ENCODE results near the gene CDH13.

The CDH13 gene

DNA sequence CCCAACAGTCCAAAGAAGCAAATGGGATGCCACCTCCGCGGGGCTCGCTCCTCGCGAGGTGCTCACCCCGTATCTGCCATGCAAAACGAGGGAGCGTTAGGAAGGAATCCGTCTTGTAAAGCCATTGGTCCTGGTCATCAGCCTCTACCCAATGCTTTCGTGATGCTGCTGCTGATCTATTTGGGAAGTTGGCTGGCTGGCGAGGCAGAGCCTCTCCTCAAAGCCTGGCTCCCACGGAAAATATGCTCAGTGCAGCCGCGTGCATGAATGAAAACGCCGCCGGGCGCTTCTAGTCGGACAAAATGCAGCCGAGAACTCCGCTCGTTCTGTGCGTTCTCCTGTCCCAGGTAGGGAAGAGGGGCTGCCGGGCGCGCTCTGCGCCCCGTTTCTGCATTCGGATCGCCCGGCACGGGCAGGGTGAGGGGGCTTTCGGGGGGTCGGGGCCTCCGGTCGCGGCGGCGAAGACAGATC, at the start of gene CDH13:
TSS of gene CDH13 (plus strand) at position 179 of the 471 bp plus-strand sequence.
- DNase-seq = no peak

DNA sequence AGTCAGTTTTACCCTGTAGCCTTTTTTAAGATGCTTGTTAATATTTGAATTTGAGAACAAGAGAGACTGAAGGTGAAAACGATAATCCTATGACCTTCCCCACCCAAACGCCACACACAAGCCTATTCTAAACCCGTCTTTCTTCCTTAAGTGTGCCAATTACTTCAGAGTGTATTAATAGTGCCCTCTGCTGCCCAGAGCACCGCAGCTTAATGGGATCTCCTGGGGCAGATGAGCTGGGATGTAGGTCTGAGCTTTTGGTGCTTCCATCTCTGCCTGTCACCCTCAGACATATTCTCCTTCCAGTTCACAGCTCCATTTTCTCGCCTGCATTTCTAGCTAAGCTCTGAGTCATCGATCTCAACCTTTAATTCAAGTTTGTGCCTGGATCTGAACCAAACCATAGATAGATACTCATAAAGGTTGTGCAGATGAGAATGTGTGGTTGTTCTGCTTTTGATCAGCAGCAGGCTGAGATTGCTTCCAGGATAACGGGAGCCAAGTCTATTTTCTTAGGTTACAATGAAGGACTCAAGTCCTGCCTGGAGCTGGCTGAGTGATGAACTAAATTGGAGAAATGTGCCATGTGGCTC, 46.4 kb upstream of the CDH13 start:
- no peak for DNase-seq

DNA sequence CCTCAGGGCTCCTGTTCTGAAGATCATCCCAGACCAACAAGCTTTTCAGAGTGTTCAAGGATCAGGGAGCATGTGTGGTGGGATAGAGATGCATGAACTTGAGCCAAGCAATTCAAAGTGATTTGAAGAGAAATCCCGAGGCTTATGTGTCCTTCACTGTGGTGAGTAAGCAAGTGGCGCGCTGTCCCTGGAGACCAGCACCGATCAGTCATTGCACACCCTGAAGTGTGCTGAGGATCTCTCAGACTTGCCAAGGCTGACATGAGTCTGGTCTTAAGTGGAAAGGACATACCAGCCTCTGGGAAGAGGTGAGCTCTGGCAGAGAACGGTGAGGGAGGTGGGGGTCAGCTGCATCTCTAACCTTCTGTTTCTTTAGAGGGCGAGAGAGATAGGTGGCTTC, 43.8 kb upstream of the CDH13 start:
- DNase-seq = no peak

DNA sequence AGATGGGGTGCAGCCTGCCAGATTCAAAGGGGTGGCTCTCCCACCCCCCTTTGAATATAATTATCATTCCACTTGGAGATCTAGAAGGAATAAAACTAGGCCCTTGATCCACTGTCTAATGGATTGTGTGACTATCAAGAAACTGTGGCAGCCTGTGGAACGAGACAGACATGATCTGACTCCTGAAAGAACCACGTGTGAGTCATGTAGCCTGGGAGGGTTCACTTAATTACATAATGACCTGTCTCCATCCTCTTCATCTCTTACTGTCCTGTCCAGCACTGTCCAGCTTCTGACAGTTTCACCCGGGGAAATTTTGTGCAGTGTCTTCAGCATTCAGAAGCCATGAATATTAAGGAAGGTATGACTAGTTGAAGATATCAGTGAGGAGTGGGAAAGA, 43.3 kb upstream of the CDH13 start:
- DNase-seq = no peak

DNA sequence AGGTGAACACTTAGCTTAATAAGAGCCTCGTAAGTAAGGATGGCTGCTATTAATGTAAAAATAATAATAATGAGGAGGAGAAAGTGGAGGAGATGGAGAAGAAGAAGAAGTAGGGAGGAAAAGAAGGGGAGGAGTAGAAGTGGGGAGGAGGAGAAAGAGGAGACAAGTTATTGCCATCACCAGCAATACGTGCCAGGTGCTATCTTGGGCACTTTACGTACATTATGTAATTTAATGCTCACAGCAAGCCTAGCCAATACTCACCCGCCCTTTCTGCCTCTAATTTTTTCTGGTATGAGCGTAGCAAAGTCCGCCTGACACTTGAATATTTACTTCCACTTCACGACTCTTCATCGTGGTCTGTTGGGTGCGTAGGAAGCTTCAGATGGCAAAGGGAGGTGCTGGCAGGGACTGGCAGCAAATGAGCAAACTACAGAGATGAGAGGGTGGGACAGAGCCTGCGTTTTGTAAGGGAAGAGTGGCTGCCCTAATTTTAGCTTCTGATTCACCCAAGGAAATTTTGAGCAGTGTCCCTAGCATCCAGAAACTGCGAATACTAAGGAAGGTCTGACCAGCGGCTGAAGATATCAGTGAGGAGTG, 42.1 kb upstream of the CDH13 start:
- DNase-seq = no peak

DNA sequence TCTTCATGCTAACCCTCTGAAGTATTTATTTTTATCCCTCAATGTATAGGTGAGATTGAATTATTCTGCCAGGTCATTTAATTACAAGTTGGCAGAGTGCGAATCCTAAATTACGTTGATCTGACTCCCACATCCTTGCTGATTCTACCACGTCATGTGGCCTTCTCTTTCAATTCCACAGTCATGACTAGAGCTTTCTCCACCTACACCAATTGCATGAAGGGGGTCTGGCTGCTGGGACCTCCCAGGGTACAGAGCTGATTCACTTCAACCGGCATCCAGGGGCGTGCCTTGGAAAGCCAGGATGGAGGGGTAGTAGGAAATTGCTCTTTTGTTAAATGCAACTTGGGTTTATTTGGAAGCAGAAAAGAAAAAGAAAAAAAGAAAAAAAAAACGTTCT, 41.1 kb upstream of the CDH13 start:
- no peak for DNase-seq

DNA sequence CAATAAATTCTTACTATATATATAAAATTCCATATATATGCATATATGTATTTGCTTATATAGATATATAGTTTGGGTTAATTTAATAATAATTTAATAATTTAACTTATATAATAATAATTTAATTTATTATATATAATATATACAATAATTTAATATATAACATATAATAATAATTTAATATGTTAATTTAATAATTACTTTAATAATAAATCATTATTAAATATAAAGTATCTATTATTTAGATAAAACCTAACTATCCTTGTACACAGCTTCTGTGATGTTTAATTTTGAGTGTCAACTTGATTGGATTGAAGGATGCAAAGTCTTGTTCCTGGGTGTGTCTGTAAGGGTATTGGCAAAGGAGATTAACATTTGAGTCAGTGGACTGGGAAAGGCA, 40.6 kb upstream of the CDH13 start:
- DNase-seq = no peak

DNA sequence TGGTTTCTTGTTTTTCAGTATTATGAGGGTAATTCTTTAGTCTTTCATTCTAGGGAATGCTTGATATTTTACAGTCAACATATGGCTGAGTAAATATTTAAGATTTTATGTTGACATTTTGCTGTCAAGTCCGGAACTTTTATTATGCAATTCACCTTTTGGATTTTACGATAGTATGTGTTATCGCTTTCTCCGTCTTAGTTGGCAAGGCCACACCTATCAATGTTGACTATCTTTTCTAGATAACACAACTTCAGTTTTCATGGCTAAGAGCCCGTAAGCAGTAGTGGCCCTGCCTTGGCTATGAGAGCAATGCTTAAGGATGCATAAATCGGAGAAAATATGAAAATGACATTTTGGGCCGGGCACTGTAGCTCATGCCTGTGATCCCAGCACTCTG, 39.5 kb upstream of the CDH13 start:
- no peak for DNase-seq

DNA sequence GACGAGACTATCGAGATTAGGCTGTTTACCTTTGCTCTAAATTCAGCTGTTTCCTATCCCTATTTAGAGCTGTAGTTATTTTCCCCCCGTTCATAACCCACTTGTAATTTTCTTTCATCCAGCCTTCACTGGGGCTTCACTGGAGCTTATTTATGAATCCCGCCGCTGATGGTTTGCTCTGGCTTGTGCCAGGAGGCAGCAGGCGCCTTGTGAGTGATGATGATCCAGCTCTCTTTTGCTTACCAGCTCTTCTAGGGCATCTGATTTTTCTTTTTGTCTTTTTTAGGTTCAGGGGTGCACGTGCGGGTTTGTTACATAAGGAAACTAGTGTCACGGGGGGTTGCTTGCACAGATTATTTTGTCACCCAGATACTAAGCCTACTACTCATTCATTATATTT, 37.4 kb upstream of the CDH13 start:
- DNase-seq = no peak

DNA sequence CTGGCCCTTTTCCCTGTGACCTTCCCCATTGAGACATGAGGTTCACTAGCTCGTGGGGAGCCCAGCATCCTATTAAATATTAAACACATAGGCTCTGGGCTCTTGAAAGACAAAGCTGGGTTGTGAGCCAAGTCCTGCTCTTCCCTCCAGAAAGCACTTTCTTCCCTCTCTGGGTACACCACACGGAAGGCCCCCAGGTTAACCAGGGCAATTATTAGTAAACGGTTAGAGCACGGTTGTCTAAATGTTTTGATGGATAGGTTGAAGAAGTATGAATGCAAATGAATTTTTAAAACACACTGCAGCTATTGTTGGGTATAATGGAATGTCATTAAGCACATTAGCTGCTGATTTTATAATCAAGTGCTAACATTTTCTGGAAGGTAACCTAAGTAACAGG, 32.7 kb upstream of the CDH13 start:
- DNase-seq = no peak

DNA sequence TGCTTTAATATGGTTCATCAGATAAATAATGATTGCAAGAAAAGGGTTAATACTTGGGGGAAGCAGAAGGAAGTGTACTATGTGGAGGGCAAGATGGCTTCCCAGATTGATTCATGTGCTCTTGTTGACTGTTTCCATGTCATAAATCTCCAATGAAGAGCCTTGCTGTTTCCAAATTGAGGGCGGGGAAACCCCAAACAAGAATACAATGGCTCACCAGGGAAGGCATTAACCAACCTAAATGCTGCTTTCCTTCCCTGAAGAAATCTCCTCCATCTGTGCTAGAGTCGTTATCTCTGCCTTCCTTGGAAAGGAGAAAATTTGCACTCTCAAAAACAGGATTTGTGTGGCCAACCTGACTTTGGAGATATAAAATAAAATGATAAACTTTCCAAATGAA, 28.0 kb upstream of the CDH13 start:
- DNase-seq = no peak

DNA sequence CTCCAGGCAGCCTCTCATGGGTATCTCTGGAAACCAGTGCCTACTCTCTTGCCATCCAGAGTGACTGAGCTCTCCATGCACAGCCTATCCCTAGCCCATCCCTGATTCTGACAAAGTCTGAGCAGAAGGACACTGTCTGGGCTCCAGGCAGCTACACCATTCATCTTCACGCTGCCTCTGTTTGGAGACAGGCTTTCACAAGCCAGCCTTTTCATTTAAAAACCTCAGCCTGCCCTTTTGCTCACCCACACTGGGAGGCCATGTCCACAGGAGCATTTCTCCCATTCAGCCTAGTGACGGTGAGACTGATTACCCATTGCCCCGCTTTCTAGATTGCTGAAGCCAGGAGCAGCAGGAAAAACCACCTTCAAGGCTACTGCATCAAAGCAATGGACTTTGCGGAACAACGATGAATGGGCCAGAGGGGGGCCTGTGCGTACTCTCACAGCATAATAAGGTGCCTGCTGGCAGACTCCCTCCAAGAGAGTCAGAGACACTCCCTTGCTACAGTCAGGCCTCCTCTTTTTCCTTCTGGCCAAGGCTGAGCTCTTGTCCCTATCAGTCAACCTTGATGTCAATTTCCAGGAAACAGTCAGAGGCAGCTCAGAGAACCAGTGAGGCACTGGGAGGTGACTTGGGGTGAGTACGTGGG, 24.7 kb upstream of the CDH13 start:
- no peak for DNase-seq

DNA sequence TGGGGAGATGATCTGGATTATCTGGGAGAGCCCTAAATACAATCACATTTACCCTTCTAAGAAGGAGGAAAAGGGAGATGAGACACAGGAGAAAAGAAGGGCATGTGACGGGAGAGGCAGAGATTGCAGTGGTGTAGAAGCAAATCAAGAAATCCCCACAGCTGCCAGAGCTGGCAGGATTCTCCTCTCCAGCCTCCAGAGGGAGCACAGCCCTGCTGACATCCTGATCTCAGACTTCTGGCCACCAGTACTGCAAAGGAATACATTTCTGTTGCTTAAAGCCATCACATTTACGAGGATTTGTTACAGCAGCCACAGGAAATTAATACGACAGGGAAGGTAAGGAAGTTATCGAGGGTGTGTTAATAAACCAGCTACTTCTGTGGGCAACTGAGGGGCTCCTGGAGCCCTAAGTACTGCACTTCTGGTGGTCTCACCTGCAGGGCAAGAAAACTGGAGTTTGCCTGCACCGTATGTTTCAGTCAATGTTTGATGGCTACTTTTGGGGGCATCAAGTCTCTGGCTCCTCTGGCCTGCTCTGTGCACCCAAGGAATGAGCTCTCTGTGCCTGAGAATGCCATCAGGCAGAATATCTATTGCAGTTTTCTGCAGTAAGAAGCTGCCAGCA, 22.9 kb upstream of the CDH13 start:
- DNase-seq = no peak

DNA sequence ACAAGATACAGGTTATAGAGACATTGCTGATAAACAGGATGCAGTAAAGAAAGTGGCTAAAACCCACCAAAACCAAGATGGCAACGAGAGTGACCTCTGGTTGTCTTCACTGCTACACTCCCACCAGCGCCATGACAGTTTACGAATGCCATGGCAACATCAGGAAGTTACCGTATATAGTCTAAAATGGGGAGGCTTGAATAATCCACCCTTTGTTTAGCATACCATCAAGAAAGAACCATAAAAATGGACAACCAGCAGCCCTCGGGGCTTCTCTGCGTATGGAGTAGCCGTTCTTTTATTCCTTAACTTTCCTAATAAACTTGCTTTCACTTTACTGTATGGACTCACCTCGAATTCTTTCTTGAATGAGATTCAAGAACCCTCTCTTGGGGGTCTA, 21.7 kb upstream of the CDH13 start:
- DNase-seq = no peak

DNA sequence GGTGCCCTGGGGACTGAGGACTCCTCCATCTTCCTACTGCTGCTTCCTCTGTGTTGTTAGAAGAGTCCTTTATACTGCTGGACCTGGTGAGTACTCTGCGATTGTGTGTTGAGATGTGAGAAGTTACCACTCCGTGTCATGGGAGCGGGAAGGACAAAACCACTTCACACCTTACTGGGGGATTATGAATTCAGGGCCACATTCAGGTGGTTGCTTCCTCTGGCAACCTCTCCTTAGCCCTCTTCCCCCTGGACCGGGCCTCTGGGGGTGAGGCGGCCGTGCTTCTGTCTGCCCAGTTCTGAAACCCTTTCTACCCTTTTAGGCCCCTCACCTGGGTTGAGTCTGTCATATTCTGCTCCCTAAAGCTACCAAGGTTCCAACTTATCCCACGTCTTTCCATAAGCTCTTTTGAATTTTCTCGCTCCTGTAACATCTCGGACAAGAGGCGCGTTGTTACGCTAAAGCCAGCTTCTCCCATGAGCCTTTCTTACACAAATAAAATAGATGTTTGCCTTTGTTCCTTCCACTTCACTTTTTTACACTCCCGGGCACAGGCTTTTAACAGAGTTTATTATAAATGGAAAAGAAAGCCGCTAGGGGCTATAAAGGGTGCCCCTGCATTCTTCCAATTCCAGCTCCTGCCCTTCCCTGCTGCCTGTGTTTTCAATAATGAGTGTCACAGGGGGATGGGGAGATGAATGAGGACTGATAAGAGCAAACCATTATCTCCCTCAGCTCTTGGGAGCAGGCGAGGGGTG, 20.7 kb upstream of the CDH13 start:
- DNase-seq = no peak

DNA sequence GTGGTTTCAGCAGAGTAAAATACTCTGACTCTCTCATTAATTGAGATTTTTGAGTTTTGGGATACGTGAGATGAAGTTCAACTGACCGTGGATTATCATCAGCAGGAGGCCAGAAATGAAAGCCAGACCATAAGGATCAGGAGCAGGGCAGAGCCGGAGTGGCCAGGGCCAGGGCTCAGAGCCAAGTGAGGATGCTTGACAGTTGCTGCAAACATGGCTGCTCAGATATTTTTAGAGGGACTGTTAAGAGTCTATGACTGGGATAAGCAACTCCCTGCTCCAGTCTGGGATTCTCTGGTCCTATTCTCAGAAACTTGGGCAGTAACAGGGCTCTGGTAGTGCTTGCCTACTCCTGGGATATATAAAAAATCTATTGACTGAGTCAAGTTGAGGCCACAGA, 17.6 kb upstream of the CDH13 start:
- DNase-seq = no peak

DNA sequence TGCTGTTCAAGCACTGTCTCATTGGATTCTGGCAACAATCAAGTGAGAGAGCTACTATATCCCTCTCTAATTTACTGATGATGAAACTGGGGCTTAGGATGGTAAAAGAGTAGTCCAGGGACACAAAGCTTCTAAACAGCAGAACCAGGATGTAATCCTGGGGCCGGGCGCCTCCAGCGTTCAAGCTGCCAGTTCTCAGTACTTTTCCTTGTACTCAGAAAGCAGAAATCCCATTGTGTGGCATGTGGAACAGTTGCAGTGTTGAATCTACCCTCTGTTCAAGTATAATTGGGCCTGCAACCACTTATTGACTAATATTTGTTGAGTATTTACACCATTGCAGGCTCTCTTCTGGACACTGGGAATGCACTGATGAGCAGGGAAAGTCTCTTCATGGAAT, 14.5 kb upstream of the CDH13 start:
- no peak for DNase-seq

DNA sequence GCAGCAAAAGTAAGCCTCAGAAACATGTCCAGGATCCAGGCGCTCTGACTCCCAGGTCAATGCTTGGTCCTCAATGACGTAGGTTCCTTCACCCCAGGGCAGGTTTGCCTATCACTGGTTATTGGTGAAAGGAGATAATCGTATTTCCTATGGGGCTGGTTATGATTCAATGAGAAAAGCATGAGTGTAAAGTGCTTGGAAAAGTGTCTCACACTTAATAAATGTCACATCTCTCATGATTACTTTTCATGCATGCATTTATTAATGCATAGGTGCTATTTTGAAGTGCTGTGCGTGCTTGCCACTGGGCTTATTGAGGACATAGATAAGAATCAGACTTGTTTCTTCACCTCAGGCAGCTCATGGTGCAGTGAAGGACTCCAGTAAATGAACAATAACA, 10.4 kb upstream of the CDH13 start:
- DNase-seq = no peak

DNA sequence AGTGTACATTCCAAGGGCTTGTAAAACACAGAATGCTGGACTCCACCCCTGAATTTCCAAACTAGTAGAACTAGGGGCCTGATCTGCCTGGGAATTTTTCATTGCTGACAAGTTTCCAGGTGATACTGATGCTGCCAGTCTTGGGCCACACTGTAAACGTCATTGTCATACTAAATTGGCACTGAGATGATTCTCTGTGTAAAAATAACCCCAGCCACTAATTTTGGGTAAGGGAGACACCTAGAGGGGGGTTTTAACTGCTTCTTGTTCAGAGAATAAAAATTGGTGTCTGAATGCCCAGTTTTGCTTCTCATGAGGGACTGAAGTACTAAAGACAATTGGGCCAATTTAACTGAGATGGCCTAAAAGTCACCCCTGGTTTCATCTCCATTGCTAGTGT, 5.0 kb upstream of the CDH13 start:
- no peak for DNase-seq

DNA sequence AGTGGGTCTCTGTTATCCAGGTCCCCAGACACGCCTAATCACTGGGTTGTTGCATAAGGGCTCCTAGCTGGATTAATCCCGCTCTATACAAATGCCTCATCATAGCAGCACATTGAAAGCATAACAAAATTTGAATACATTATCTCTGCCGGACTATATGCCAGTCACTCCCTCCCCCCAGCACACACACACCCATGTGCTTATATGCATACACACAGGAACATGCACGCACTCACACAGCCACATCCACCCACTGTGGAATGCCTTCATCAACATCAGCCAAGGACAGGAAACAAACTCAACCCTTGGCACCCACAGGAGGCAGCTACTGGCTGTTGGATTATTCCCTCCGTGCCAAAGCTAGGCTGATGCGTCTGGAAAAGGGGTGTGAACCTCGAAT, 3.5 kb upstream of the CDH13 start:
- no peak for DNase-seq

DNA sequence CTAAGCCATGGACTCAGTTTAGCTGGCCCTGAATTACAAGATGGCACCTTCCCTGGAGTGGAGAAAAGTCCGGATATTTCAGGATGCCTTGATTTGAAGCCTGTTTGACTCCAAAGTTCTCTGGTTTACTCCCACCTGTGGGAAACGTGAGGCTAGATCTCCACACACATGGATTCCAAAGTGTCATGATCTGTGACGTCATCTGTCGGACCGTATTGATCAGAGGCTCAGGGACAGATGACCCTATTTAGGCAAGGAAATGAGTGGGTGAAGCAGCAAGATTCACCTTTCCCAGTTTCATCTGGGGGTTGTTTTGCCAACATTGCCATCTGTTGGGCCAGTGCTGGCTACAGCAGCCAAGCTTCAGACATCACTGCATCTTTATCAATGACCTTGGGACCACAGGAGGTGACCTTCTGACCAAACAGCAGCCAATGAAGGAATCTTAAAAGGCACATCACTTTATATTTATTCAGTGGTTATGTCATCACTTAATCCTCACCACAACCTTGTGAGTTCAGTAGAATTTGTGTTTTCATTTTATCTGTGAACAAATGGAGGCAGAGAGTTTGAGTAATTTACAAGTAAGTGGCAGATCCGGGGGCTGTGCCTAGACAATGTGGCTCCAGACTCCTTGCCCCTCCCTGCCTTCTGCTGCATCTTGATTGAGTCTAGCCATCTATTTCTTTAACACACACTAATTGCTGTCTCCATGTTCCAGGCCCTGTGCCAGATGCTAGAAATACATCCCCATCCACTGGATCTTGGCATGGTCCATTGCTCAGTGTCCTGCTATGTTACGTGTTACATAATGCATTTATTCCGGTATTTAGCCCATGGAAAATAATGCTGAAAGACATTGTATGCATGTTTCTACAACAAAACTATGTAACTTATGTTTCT, 1.5 kb upstream of the CDH13 start:
- DNase-seq = no peak

DNA sequence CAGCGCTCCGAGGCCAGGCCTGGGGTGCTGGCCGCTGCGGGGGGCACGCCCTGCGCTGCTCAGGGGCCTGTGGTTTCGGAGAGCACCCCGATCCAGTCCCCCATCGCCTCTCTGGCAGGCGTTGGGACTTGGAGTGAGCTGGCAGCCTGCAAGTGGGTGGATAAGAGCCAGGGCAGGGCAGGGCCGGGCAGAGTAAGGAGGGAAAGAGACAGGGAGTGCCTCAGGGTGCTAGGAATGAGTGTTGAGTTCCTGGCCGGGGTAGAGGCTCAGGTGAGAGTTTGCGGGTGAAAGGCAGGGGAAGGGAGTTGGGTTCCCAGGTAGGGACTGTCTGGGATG, 1.3 kb downstream of the CDH13 start:
- no peak for DNase-seq

DNA sequence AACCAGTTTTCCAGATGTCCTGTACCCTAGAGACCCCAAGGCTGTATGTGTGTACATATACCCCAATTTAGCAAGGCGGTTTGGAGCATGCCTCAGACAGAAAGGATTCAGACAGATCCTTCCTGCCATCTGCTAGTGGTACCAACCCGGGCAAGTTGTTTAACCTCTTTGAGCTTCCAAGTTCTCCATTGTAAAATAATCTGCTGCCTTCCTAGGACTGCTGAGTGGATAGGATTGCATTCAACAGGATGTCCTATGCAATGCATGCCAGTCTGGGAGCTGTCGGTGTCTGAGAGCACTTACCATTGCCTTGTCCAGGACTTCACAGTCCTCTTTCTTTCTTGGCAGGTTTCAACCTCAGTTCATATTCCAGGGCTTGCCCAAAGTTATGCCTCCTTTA, 1.9 kb downstream of the CDH13 start:
- no peak for DNase-seq
